K562 (cell line): ENCODE data around the gene BAK1. TPM values are rescaled to one million over a fixed set of nuclear protein-coding genes. Genes with fewer than 3 reads are reported as not detected.

Source experiments
- ATAC-seq: fragments of 200-7000 bp; cut with Tn5 transposase; 3 replicates; pipeline ENCODE4 v1.9.1; 2020; ENCODE audit warnings: moderate library complexity
- BruUV-seq: library from RNA; stranded (reverse); fragments of 400-500 nt; replicated peaks from 2 replicates; lab custom pipeline; 2021; lab: Mats Ljungman, UMichigan
- CTCF ChIA-PET: fragments of 300-600 bp; formaldehyde crosslinking; extraction: SDS; loops from one replicate; lab custom pipeline; 2021; ENCODE audit warnings: low intra/inter-chr PET ratio; lab: Yijun Ruan, JAX
- POLR2A ChIA-PET: fragments of 300-600, 350-650 bp; sonication (Branson Sonifier 250); formaldehyde crosslinking; extraction: SDS; loops from one replicate; lab custom pipeline; 2021; ENCODE audit warnings: antibody characterized with exemption, inconsistent platforms; lab: Yijun Ruan, JAX
- DNase-seq, 4 experiments: peaks; one replicate each; pipeline versions ENCODE4 v3.0.0 to v3.0.0-alpha.2; 2011 to 2018; ENCODE audit warnings: low spot score in 3 of 4, mixed read lengths in 3 of 4; ENCODE audit errors: extremely low read depth in 1 of 4
- FAIRE-seq: peaks from 2 replicates; lab custom pipeline; 2011; peaks lifted over from hg19 to GRCh38; lab: Jason Lieb, UNC
- H2AFZ ChIP-seq: 2 replicates; pipeline ENCODE4 v1.6.0; 2011; ENCODE audit warnings: low read depth, low read length, control low read depth, inconsistent platforms
- H3K27ac ChIP-seq: fragments of 200-600 bp; 3 replicates; pipeline ENCODE4 v1.8.0; 2011; ENCODE audit warnings: low read depth, mild to moderate bottlenecking, control low read depth, inconsistent platforms, low read length, moderate library complexity, mixed read lengths; ENCODE audit errors: extremely low read depth
- H3K27me3 ChIP-seq, 2 experiments: fragments of 300-600 bp in 1 of 2; 2 replicates in 1 of 2; 3 replicates in 1 of 2; pipeline versions ENCODE4 v1.6.0 to v1.8.0; 2011; ENCODE audit warnings: inconsistent platforms in 2 of 2, low read length in 2 of 2, mild to moderate bottlenecking in 1 of 2, mixed read lengths in 1 of 2, moderate library complexity in 1 of 2; ENCODE audit not compliant: control insufficient read depth in 2 of 2, insufficient read depth in 2 of 2
- H3K36me3 ChIP-seq: fragments of 300-600 bp; 3 replicates; pipeline ENCODE4 v1.8.0; 2011; ENCODE audit warnings: mild to moderate bottlenecking, low read length, inconsistent platforms; ENCODE audit not compliant: control insufficient read depth, insufficient read depth
- H3K4me1 ChIP-seq, 2 experiments: fragments of 200-600 bp in 1 of 2; replicated peaks in 1 of 2; 2 replicates in 1 of 2; 3 replicates in 1 of 2; pipeline versions ENCODE4 v1.5.1 to v1.8.0; 2011; ENCODE audit warnings: inconsistent platforms in 2 of 2, low read length in 2 of 2, mild to moderate bottlenecking in 1 of 2, mixed read lengths in 1 of 2, moderate library complexity in 1 of 2; ENCODE audit not compliant: control insufficient read depth in 2 of 2, insufficient read depth in 2 of 2
- H3K4me2 ChIP-seq: 2 replicates; pipeline ENCODE4 v1.6.1; 2011; ENCODE audit warnings: low read length, control low read depth, inconsistent platforms, mixed read lengths; ENCODE audit not compliant: insufficient read depth
- H3K4me3 ChIP-seq: fragments of 200-600 bp; sonication (generic), shearing (Covaris generic); 2 replicates; pipeline ENCODE4 v1.5.1; 2016; ENCODE audit warnings: control low read depth, inconsistent platforms
- H3K79me2 ChIP-seq: fragments of 200-600 bp; 3 replicates; pipeline ENCODE4 v1.8.0; 2011; ENCODE audit warnings: low read length, inconsistent platforms; ENCODE audit not compliant: control insufficient read depth, insufficient read depth
- H3K9ac ChIP-seq, 2 experiments: 2 replicates each; pipeline versions ENCODE4 v1.6.0 to v1.6.1; 2011; ENCODE audit warnings: low read depth in 2 of 2, low read length in 2 of 2, control low read depth in 1 of 2, inconsistent platforms in 1 of 2, mild to moderate bottlenecking in 1 of 2, mixed read lengths in 1 of 2; ENCODE audit not compliant: insufficient read depth in 1 of 2
- H3K9me1 ChIP-seq: one replicate; pipeline ENCODE4 v1.6.0; 2011; ENCODE audit warnings: inconsistent platforms, mild to moderate bottlenecking, low read length, moderate library complexity; ENCODE audit not compliant: control insufficient read depth, insufficient read depth
- H3K9me3 ChIP-seq: replicated peaks from 2 replicates; pipeline ENCODE4 v1.5.1; 2011; ENCODE audit warnings: low read depth, low read length, inconsistent platforms; ENCODE audit not compliant: control insufficient read depth, insufficient read depth
- H4K20me1 ChIP-seq: replicated peaks from 2 replicates; pipeline ENCODE4 v1.6.1; 2011; ENCODE audit warnings: low read length, inconsistent platforms, mixed read lengths; ENCODE audit not compliant: control insufficient read depth, insufficient read depth
- GATAD2B ChIP-seq: fragments of 450-650 bp; IDR thresholded peaks from 2 replicates; pipeline ENCODE4 v1.6.1; 2017; ENCODE audit warnings: mild to moderate bottlenecking, borderline replicate concordance
- HDAC2 ChIP-seq: fragments of 450-650 bp; IDR thresholded peaks from 2 replicates; pipeline ENCODE4 v1.6.1; 2016; ENCODE audit warnings: mild to moderate bottlenecking
- KDM4B ChIP-seq, 2 experiments: fragments of 450-650 bp in 1 of 2; sonication (generic) in 1 of 2; IDR thresholded peaks; 2 replicates each; pipeline ENCODE4 v1.6.1; 2016 to 2017; ENCODE audit warnings: borderline replicate concordance in 2 of 2, antibody characterized with exemption in 1 of 2, low read depth in 1 of 2, mild to moderate bottlenecking in 1 of 2
- MYNN ChIP-seq, 2 experiments: sonication (generic); formaldehyde crosslinking in 1 of 2; IDR thresholded peaks; 2 replicates each; pipeline versions ENCODE4 v1.5.0 to v1.6.1; 2016 to 2020; ENCODE audit warnings: antibody characterized with exemption in 1 of 2, missing genetic modification reagents in 1 of 2
- PHF20 ChIP-seq: fragments of 450-650 bp; IDR thresholded peaks from 2 replicates; pipeline ENCODE4 v1.6.1; 2018; ENCODE audit not compliant: partially characterized antibody
- POLR2A ChIP-seq: fragments of 450-650 bp; conservative IDR thresholded peaks from 2 replicates; pipeline ENCODE4 v1.6.1; 2016
- POLR2AphosphoS5 ChIP-seq: IDR thresholded peaks from 2 replicates; pipeline ENCODE4 v1.6.1; 2011; ENCODE audit warnings: mild to moderate bottlenecking, low read depth, low read length, moderate library complexity; ENCODE audit not compliant: control insufficient read depth, insufficient read depth
- RUNX1 ChIP-seq: sonication (generic); IDR thresholded peaks from 2 replicates; pipeline ENCODE4 v1.6.1; 2016; ENCODE audit warnings: antibody characterized with exemption, low read depth
- ZKSCAN1 ChIP-seq: fragments of 150-350 bp; IDR thresholded peaks from 2 replicates; pipeline ENCODE4 v1.6.1; 2016; ENCODE audit warnings: low read depth, low read length
- ZNF134 ChIP-seq: fragments of 250-450 bp; sonication (Bioruptor Pico); conservative IDR thresholded peaks from 2 replicates; pipeline ENCODE4 v1.4.0; 2020
- ZNF398 ChIP-seq: fragments of 250-450 bp; sonication (Bioruptor Pico); IDR thresholded peaks from 2 replicates; pipeline ENCODE4 v1.8.0; 2021; ENCODE audit warnings: moderate library complexity, mild to moderate bottlenecking, inconsistent platforms
- ZNF584 ChIP-seq: fragments of 200-800 bp; sonication (Bioruptor generic); IDR thresholded peaks from 2 replicates; pipeline ENCODE4 v1.6.1; 2016; ENCODE audit warnings: low read depth, mild to moderate bottlenecking, missing genetic modification characterization, missing compliant biosample characterization
- WGBS: fragments of 100-300 bp; shearing (Covaris generic); methylation state at CpG from one replicate; pipeline ENCODE4 v1.1.6; 2016; ENCODE audit warnings: low coverage, mixed read lengths; ENCODE audit not compliant: insufficient coverage; ENCODE audit errors: missing lambda C conversion rate; 5-methylcytosine and 5-hydroxymethylcytosine counted together
- in situ Hi-C: fragments of 300-500 bp; cut with MboI; formaldehyde crosslinking; loops from 4 replicates; pipeline ENCODE4 v1.15.0; 2018; ENCODE audit warnings: inconsistent platforms, mixed read lengths
- intact Hi-C: fragments of 100-400 bp; cut with micrococcal nuclease; formaldehyde crosslinking; loops from 2 replicates; pipeline ENCODE4 v1.14.2; 2022
- polyA plus RNA-seq, 8 experiments: library from polyadenylated mRNA; depleted of rRNA in 4 of 8; stranded (reverse) in 5 of 8; unstranded in 3 of 8; fragments of >200 nt; fragmentation: Nextera tagmentation in 2 of 8; fragmentation: Illumina TruSeq in 1 of 8; extraction: Ambion mirVana in 2 of 8; extraction: Trizol in 1 of 8; gene quantifications; 2 replicates each; pipeline versions ENCODE4 v1.2.1 to v1.2.3, GENCODE V29; 2011 to 2014; ENCODE audit warnings: inconsistent platforms in 1 of 8, missing spikeins in 1 of 8
- total RNA-seq, 7 experiments: library from RNA; depleted of rRNA in 6 of 7; stranded (reverse); fragments of >200 nt in 6 of 7; fragmentation: Illumina TruSeq in 2 of 7; extraction: Trizol in 2 of 7; gene quantifications; 2 replicates each; pipeline versions ENCODE4 v1.2.1 to v1.2.3, GENCODE V29; 2011 to 2021; ENCODE audit warnings: low replicate concordance in 1 of 7

Gene BAK1
- total and polyA plus RNA-seq, 9 of the 15 experiments (the other 6 are each of a cell fraction or from before 2014, with no cell fraction given): 5.4 to 30.7 (median 18.9) TPM

- FAIRE-seq: peak; percentile 55
- ATAC-seq: peak; percentile 3; the same call in 2 of the 3 replicates
- no peaks in the 10 kb centered on the region for H3K79me2 ChIP-seq
- H3K9ac ChIP-seq: peak overlapping the region; percentile 53 to 89
- BruUV-seq: no TSS peak
- DNase-seq: peak in 1 of 4 experiments; percentile 46
- H4K20me1 ChIP-seq: no peaks in the 10 kb centered on the region
- peak overlapping the region; percentile 41 for H3K4me3 ChIP-seq
- peak overlapping the region; percentile 61 for H3K27ac ChIP-seq
- H2AFZ ChIP-seq: peak overlapping the region; percentile 93
- H3K36me3 ChIP-seq: peaks cover 33% of the 10 kb centered on the region; the same call in 2 of the 3 replicates
- WGBS: 61% methylated on average over 11 of the region's 11 CpGs
- in situ Hi-C loops (no loop called here), intact Hi-C loops (loop anchor here (10.0 kb wide), 1 partner anchor 297 kb away; the partner anchor contains the start of genes B3GALT4, RPS18 and VPS52)
- POLR2A ChIA-PET: interaction anchor here (0.6 to 1.3 kb wide), 4 partner anchors 9 to 134 kb away, joined by 3 to 5 read pairs (median 4); no protein-coding TSS in a partner anchor
- H3K9me3 ChIP-seq: no peaks in the 10 kb centered on the region
- no peaks in the 10 kb centered on the region for H3K27me3 ChIP-seq
- H3K4me2 ChIP-seq: peak overlapping the region; percentile 86
- H3K9me1 ChIP-seq: no peaks in the 10 kb centered on the region
- peaks cover 3 to 23% of the 10 kb centered on the region in 2 experiments; a peak in 4 of 5 replicates for H3K4me1 ChIP-seq
- CTCF ChIA-PET: no interaction called here
- TF ChIP-seq POLR2A (0 out of 2 replicates have a peak, but pooled peaks have one; percentile 2), ZNF584 (CRISPR knock-in tag) (0 out of 2 replicates have a peak, but pooled peaks have one; percentile 39), MYNN (IDR thresholded peaks at IDR 0.05) (0 out of 2 replicates have a peak, but pooled peaks have one; percentile 1), MYNN (CRISPR knock-in tag; IDR thresholded peaks at IDR 0.05) (no peak), PHF20 (peak; percentile 4), RUNX1 (0 out of 2 replicates have a peak, but pooled peaks have one; percentile 1), HDAC2 (no peak), ZKSCAN1 (no peak), KDM4B (IDR thresholded peaks at IDR 0.05; ENCODE audit: borderline replicate concordance in 2 of 2, low read depth in 1 of 2) (no peak), POLR2AphosphoS5 (no peak), ZNF134 (no peak), ZNF398 (CRISPR knock-in tag) (no peak), GATAD2B (no peak)
Observed at GRCh38 chr6:33571637-33572316, 8.3 kb downstream of the BAK1 start.
